NB4 (cell line): ENCODE measurements around the gene OXCT2.
A peak's percentile ranks its signal among the peaks of the same experiment; 100 is the strongest.

Experiments
- DNase-seq: peaks from one replicate; pipeline ENCODE4 v3.0.0; 2010; ENCODE audit warnings: low read depth
- H3K4me3 ChIP-seq: one replicate; pipeline ENCODE4 v1.5.1; 2011; ENCODE audit warnings: mild to moderate bottlenecking, low read depth, low read length, moderate library complexity
- CTCF ChIP-seq: IDR thresholded peaks from one replicate; pipeline ENCODE4 v1.5.1; 2012; ENCODE audit warnings: low read depth, low read length
- MAX ChIP-seq: IDR thresholded peaks from 2 replicates; pipeline ENCODE4 v1.6.1; 2011; ENCODE audit warnings: low read depth, low read length
- MYC ChIP-seq: IDR thresholded peaks from 2 replicates; pipeline ENCODE4 v1.6.1; 2011; ENCODE audit warnings: low read depth, low read length
- POLR2A ChIP-seq: IDR thresholded peaks from 2 replicates; pipeline ENCODE4 v1.6.1; 2011; ENCODE audit warnings: mild to moderate bottlenecking; ENCODE audit not compliant: insufficient read length; ENCODE audit errors: extremely low read depth

The OXCT2 gene

GRCh38 chr1:39745016-39745670 is 26.0 kb downstream of the OXCT2 start:
- no peak overlapping the region for H3K4me3 ChIP-seq
- DNase-seq = no peak
- TF ChIP-seq MYC (no peak), CTCF (no peak), POLR2A (no peak), MAX (no peak)

DNA sequence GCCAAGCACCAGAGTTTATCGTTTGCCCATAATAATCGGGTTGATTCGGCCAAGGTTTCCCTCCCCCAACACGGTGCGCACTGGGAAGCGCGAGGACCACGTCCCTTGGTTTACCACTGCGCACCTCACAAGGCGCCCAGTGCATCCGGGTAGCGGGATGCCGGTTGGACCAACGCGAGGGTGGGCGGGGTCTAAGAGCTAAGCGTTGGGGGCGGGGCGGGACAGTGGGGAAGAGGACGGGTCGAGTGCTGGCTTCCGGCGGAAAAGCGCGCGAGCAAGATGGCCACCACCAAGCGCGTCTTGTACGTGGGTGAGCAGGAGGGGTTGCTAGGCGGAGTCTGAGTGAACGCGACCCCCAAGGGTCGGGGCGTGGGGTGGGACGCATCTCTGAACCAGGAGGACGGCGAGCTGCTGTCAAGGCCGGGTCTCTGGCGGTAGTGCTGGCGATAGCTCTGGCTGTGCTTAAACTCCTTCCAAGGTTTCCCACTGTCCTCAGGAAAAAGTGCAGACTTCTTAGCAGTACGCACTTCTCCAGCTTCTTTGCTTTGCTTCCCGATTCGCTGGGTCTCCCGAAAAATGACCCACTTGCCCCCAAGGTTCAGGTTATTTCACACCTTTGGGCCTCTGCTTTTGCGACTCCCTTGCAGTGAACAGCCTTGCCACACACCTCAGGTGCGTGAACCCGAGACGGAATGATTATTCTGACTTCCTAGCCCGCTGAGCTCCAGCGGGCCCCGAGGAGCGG is 32.4 kb downstream of the OXCT2 start, which contains the start of gene PPIE:
Gene PPIE (plus strand): TSS at position 261 of the 745 bp plus-strand sequence. CDS start 19 bp downstream, at position 280.
- peak within 1 kb of the TSS; percentile 99 for H3K4me3 ChIP-seq
- TF ChIP-seq MAX (peak; percentile 61; the same call in 1 of the 2 replicates), MYC (peak; percentile 45), CTCF (no peak), POLR2A (peak; percentile 84)
- DNase-seq = peak; percentile 96

DNA sequence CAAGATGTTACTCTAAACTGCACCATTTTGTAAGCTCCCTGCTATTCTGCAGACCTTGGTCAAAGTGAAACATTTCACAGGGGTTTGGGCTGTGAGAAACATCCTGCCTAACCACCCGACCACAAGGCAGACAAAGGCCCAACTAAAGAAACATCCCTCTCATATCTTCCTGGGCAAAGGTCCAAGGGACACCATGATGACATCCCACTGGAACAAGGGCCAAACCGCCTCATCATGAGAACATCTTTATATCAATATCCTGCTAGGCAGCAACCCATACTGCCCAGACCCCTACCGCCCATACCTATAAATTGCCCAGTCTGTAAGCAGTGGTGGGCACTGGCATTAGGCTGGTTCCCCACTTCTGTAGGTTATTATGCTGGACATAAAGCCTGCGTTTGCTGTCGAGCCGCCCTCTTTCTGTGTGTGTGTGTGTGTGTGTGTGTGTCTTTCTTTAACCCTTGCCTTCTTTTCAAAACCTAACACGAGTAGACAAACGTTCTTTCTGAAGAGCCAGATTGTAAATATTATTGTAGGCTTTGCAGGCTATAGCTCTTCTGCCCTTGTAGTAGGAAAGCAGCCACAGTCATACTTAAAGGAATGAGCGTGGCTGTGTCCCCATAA is 33.5 kb downstream of the OXCT2 start:
- H3K4me3 ChIP-seq = no peak overlapping the region
- DNase-seq = no peak
- TF ChIP-seq MAX (no peak), POLR2A (no peak), CTCF (no peak), MYC (no peak)

GRCh38 chr1:39735731-39736130 is 35.4 kb downstream of the OXCT2 start:
- no peak overlapping the region for H3K4me3 ChIP-seq
- DNase-seq = no peak
- TF ChIP-seq MYC (no peak), POLR2A (no peak), MAX (no peak), CTCF (no peak)

GRCh38 chr1:39733161-39733560 is 38.0 kb downstream of the OXCT2 start:
- H3K4me3 ChIP-seq = no peak overlapping the region
- DNase-seq = no peak
- TF ChIP-seq CTCF (no peak), MYC (no peak)
